Stomach (tissue), 4 donors: ENCODE data around the gene MYO18B.

Experiments
- POLR2A ChIP-seq, 4 donors: fragments of 450-650 bp; IDR thresholded peaks; one replicate each; pipeline ENCODE4 v1.6.1; 2016; ENCODE audit warnings: antibody characterized with exemption in 4 of 4, control low read depth in 2 of 4, mild to moderate bottlenecking in 1 of 4, moderate library complexity in 1 of 4
- TF ChIP-seq, protein P1 (sequence below), 7 experiments: fragments of 450-650 bp in 4 of 7; fragments of 200-600 bp in 3 of 7; sonication (generic) in 3 of 7; IDR thresholded peaks; one replicate each; pipeline ENCODE4 v1.5.1; 2016 to 2019; ENCODE audit warnings: antibody characterized with exemption in 7 of 7, control low read depth in 2 of 7, mild to moderate bottlenecking in 1 of 7

DNA sequence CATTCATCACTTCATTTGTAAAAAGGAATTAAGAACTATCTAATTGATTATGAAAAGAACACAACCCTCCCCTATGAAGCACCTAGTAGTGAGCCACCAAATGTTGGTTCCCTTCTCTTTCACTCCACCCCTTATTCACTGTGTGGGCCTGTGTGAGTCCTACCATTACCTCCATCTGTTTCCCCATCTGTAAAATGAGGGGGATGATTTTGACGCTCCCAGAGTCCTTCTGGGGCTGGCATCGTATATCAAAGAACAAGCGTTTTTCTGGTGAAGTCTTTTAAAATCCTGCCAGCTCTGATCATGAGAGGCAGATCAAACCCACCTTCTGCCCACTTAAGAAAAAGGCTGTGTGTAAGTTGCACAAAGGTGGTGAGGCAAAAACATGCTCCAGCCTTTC is 330.6 kb downstream of the MYO18B start:
- TF ChIP-seq, protein P1, sequence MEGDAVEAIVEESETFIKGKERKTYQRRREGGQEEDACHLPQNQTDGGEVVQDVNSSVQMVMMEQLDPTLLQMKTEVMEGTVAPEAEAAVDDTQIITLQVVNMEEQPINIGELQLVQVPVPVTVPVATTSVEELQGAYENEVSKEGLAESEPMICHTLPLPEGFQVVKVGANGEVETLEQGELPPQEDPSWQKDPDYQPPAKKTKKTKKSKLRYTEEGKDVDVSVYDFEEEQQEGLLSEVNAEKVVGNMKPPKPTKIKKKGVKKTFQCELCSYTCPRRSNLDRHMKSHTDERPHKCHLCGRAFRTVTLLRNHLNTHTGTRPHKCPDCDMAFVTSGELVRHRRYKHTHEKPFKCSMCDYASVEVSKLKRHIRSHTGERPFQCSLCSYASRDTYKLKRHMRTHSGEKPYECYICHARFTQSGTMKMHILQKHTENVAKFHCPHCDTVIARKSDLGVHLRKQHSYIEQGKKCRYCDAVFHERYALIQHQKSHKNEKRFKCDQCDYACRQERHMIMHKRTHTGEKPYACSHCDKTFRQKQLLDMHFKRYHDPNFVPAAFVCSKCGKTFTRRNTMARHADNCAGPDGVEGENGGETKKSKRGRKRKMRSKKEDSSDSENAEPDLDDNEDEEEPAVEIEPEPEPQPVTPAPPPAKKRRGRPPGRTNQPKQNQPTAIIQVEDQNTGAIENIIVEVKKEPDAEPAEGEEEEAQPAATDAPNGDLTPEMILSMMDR (IDR thresholded peaks at IDR 0.05): no peak
- TF ChIP-seq POLR2A (IDR thresholded peaks at IDR 0.05): no peak
